ENCODE data around the gene C3orf49.

C3orf49 gene

DNA sequence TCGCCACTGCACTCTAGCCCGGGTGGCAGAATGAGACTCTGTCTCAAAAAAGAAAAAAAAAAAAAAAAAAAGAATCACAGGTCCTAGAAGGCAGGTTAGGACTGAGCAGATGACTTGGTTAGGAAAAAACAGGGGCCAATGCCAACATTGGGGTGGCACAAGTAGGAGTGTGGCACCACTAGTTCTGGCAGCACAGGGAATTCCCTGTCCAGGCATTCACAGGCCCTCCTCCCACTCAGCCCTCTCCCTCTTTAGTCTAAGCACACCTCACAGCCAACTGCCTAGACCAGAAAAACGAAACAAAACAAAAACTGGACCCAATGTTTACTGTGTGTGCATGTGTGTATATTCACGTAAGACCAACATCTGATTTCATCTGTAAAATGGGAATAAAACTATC lies 34.0 kb downstream of the C3orf49 start:
- DNase-seq, result no peak

DNA sequence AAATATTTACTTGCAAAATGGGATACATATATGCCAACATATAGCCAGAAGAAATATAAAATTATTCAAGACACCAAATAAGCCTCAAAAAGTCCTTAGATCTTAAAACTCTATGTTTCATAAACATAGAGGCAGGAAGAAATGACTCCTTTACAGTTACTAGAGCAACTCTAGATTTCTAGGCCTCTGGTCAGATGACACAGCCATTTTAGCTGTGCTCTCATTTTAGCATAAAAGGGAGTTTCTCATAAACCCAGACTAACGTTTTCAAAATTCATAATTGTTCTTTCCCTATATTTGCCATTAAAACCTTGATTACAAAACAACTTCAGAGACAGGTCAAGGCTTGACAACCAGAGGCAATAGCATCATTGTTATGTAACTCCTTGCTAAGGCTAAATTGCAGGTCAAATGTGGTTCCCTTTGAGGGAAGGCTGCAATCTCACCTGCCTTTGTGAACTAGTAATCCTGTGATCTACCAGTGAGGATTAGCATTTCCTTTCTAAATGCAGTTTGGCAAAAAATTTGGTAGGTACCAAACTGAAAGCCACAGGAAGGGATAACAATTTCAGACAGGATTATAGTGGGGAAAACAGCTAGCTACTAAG lies 36.3 kb downstream of the C3orf49 start:
- DNase-seq, result no peak

DNA sequence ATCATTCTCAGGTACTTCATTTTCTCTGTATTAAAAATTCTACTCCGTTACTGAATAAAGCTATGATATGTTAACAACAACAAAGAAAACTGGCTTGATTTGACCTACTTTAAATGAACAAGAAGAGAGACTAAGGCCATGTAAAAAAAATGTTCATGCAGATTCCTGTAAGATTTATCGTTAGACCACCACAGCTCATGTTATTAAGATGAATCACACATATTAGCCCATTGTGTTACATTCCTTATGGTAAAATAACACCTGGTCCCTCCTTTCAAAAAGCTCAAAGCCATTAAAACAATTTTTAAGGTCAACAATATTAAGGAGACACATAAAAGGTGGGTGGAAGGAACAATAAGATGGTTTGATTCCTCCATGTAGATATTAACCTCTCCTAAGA lies 38.2 kb downstream of the C3orf49 start:
- no peak for DNase-seq

GRCh38 chr3:63860776-63861175 lies 41.7 kb downstream of the C3orf49 start:
- DNase-seq, result no peak

DNA sequence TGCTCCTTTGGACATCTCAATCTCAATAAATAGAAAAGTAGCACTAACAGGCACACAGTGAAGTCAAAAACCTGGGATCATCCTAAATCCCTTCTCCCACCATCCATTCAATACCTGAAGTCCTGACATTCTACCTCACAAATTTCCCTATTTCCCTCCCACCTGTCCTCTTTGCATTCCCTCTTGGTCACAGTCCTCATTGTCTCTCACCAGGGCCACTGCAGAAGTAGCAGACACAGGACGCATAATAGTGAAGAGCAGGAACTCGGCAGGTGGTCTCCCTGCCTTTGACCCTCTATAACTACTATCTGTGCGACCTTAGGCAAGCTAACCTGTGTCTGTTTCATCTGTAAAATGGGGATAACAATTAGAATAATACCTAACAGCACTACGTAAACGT lies 42.2 kb downstream of the C3orf49 start:
- DNase-seq, result no peak

- no peak for DNase-seq
Observed at GRCh38 chr3:63862804-63863149, 43.7 kb downstream of the C3orf49 start.

DNA sequence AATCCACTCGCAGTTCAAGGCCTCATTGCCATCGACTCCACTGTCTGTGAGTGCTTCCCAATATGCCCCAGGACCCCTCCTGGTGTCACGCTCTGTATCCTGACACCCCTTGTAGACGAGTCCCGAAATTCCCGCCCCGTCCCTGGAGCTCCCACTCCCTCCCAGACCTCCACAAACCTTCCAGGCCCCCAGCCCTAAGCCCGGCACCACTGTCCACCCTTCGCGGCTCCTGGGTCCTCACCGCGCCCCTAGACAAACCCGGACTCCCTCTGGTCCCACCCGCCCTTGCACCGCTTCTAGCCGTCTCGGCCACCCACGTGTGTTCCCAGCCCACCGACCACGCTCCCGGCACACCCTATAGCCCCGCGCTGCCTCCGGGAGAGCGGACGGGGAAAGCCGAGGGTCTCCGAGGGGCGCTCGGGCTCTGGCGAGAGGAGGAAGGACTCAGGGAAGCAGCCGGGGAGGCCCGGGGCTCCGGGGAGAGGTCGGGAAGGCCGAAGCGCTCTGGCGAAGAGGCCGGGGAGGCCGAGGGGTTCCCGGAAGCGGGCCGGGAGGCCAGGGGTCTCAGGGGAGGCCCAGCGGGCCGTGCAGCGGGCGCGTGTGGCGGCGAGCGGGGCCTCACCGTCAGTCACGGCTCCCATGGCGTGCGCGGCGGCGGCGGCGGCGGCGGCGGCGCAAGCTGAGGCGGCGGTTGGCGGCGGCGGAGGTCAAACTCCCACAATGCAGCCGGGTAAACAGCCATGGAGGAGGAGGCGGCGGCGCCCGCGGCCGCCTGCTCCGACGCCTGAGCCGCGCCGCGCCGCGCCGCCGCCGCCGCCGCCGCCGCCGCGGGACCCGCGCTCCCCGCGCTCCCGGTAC lies 44.3 kb downstream of the C3orf49 start, which contains the start of the genes ATXN7 and THOC7:
ATXN7 (plus strand) TSS at position 718 of the 858 bp plus-strand sequence. CDS start 48,732 bp downstream, outside the sequence.
THOC7 (minus strand) TSS at position 656 of the 858 bp plus-strand sequence; CDS start at position 641, 15 bp downstream.
- no peak for DNase-seq

GRCh38 chr3:63864008-63864964 lies 45.2 kb downstream of the C3orf49 start:
- no peak for DNase-seq

- DNase-seq, result no peak
Observed at GRCh38 chr3:63864965-63865327, 45.8 kb downstream of the C3orf49 start.

DNA sequence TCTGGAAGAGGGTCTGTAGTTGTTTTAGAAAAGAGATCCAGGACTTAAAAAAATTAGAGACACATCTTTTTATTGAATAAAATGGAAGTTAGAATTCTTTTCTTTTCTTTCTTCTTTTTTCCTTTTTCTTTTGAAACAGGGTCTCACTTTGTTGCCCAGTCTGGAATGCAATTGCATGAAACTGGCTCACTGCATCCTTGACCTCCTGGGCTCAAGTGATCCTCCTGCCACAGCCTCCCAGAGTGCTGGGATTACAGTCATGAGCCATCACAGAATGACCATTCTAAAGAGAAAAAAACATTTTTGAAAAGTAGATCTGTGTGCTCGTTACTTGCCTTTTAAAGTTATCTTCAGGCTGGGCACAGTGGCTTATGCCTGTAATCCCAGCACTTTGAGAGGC lies 48.1 kb downstream of the C3orf49 start:
- no peak for DNase-seq

GRCh38 chr3:63869940-63870614 lies 51.0 kb downstream of the C3orf49 start:
- no peak for DNase-seq

GRCh38 chr3:63870615-63871005 lies 51.5 kb downstream of the C3orf49 start:
- no peak for DNase-seq

- no peak for DNase-seq
Observed at GRCh38 chr3:63872135-63872924, 53.2 kb downstream of the C3orf49 start.

DNA sequence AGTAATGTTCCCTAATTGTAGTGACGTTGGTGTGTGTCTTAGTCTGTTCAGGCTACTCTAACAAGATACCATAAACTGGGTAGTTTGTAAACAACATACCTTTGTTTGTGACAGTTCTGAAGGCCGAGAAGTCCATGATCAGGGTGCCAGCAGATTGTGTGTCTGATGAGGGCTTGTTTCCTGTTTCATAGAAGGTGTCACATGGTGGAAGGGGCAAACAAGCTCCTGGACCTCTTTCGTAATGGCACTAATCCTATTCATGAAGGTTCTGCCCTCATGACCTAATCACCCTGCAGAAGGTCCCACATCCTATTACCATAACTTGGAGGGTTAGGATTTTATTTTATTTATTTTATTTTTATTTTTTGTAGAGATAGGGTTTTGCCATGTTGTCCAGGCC lies 55.7 kb downstream of the C3orf49 start:
- no peak for DNase-seq

DNA sequence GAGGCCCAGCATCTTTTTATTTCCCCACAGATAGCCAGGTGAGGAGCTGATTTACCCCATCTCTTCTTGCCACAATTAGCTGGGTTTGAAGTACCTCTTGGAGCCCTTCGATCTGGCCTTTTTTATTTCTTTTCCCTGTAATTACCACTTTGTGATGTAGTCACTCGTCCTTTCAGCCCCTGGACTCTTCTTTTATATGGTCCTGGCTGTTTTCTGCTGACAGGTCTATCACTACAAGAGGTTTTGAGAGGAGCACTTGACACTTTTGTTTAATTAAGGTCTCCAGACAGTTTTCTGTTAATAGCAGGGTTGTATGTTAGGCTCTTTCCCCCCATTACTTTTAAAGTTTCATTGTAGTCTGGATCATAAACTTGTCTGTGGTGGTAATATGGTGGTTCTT lies 56.4 kb downstream of the C3orf49 start:
- peak; percentile 11 for DNase-seq

DNA sequence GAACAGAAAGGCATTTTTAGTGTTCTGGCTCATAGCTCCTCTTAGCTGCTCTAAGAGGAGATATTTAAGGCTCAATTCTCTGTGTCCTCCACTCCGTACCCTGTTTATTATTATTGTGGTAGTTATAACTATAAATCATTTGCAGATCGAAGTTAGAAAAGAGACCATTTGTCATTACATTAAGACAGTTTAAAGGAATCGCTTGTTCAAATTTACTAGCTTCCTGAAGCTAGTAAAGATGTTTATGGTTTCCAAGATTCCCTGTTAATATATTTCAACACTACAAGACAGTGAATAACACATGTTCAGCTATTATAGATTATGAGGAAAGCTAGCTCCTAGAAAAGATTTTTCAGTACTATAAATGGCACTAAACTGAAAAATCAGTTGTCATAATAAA lies 57.2 kb downstream of the C3orf49 start:
- DNase-seq, result no peak

- DNase-seq, result no peak
Observed at GRCh38 chr3:63877737-63878393, 58.8 kb downstream of the C3orf49 start.

DNA sequence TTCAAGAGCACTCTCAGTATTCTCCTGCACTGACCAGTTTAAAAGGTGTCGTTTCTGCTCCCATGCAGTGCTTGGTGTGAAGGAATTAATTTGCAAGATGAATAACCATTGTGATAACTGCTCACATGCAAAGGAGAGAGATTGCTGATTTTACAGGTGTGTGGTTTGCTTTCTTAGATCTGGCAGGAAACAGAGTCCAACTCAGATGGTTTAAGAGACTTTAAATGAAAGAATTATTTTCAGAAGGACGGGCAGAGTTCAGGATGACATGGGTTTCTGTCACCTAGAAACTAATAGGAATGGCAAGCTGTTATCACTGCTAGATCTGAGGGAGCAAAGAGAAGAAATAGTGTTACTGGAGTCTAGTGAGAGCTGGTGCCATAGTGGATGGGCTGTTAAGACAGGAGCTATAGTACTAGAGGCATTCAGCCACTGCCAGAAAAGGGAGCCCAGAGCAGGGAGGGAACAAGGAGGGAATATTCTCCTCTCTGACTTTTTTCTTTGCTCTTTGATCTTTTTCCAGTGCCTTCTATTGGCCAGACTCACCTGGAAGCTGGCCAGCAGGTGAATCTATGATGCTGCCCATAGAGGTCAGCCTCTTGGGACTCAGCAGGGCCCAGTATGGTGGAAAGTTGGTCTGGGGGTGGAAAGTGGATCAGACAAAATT lies 59.4 kb downstream of the C3orf49 start:
- DNase-seq, result no peak

GRCh38 chr3:63880653-63881052 lies 61.6 kb downstream of the C3orf49 start:
- DNase-seq, result no peak

DNA sequence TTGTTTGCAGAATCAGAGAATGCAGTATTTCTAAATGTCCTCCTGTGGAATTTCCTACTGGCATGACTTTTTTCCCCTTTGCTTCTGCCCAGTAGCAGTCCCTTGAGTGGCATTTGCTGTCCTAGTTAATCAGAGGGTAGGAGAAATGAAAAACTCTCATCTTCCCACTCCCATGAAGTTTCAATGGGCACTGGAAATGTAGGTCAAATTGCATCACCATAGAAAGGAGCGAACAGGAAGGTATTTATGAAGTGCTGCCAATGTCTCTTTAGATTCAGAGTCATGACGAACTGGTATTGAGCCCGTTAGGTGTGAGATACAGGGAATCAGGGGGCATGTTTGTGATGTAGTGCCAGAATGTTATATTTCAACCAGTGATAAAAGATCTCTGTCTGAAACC lies 67.8 kb downstream of the C3orf49 start:
- DNase-seq, result peak; percentile 50

DNA sequence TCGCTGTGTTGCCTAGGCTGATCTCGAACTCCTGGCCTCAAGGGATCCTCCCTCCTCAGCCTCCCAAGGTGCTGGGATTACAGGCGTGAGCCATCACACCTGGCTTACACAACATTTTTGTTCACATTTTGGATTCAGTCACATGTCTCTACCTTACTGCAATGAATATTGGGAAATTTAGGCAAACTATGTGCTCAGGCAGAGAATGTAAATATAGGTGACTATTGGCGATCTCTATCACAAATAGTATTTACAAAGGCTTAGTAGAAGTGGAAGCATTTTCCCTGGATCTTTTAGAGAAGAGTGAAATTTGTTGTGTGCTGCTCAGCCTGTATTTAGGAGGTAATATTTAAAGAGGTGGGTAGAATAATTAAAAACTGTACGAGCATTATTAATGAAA lies 72.4 kb downstream of the C3orf49 start:
- DNase-seq, result no peak
